ENCODE results near the gene HDAC9. TPM values are rescaled to one million over a fixed set of nuclear protein-coding genes. Genes with fewer than 3 reads are reported as not detected.

HDAC9 gene
- polyA plus RNA-seq, 2 of the 4 experiments (the other 2 are of a cell fraction): 0.05 to 0.26 TPM

GRCh38 chr7:18770822-18771221 is 275.3 kb downstream of the HDAC9 start:
- ChIA-PET POLR2A (no interaction called here), CTCF (interaction anchor here (1.4 kb wide), 1 partner anchor 77 kb away, joined by 3 read pairs; no protein-coding TSS in a partner anchor)
- 6% methylated on average over 3 of the region's 3 CpGs for WGBS (ENCODE audit: missing lambda C conversion rate)
- Histone ChIP-seq H3K9me3 (no peaks in the 10 kb centered on the region), H3K4me2 (no peak overlapping the region), H3K27ac (no peak overlapping the region), H3K4me1 (no peaks in the 10 kb centered on the region), H3K4me3 (no peak overlapping the region)
- DNase-seq (ENCODE audit: low read depth in 1 of 2, low spot score in 1 of 2): no peak
- no peak for TF ChIP-seq SMC3 (IDR thresholded peaks at IDR 0.05)
- no peak for TF ChIP-seq RNF2 (IDR thresholded peaks at IDR 0.05; ENCODE audit: borderline replicate concordance, low read depth)
- TF ChIP-seq ZNF302 (CRISPR knock-in tag; IDR thresholded peaks at IDR 0.05): no peak
- TF ChIP-seq HOXA7 (CRISPR knock-in tag; IDR thresholded peaks at IDR 0.05): no peak
- no peak for TF ChIP-seq RARB (CRISPR knock-in tag; IDR thresholded peaks at IDR 0.05)
- no peak for TF ChIP-seq HMGXB4 (CRISPR knock-in tag; IDR thresholded peaks at IDR 0.05; ENCODE audit: borderline replicate concordance)
- TF ChIP-seq JUNB (IDR thresholded peaks at IDR 0.05): no peak
- TF ChIP-seq ZC3H11A (IDR thresholded peaks at IDR 0.05): no peak
- TF ChIP-seq CEBPB (IDR thresholded peaks at IDR 0.05): no peak
- TF ChIP-seq HDAC2 (IDR thresholded peaks at IDR 0.05): no peak
- no peak for TF ChIP-seq CHD2 (IDR thresholded peaks at IDR 0.05; ENCODE audit: low read length, partially characterized antibody)
- no peak for FAIRE-seq
- no peak for ATAC-seq

DNA sequence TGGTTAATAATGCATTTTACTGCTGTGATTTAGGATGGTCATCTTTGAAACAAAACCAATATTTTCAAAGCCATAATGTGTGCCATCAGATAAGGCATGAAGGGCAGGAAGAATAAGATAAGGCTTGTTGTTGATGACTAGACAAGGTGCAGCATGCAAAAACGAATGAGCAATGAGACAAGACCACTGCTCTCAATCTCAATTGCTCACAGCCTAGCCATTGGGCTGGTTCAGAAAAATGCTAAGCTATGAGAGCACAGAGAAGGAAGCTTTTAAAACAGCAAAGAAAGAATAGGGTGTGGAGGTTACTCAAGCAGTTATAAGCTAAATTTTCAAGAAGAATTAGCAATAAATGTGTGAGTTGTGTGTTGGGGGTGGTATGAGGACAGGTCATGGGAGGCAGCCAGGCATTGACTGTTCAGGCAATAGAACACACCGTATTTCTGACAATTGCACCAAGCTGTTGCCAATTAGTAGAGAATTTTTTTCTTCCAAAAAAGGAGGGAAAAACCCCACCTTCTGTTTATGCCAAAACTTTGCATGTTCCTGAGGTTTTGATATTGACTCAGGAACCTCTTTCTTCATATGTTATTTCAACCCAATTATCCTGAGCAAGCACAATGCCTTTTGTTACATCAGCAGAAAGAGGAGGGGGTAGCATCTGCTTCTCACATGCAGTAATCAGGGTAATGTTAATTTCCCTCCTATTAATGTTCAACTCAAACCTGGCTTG is 276.5 kb downstream of the HDAC9 start:
- Histone ChIP-seq H3K9me3 (no peaks in the 10 kb centered on the region), H3K4me2 (no peak overlapping the region), H3K27ac (no peak overlapping the region), H3K4me3 (no peak overlapping the region), H3K4me1 (no peaks in the 10 kb centered on the region)
- DNase-seq (ENCODE audit: low read depth in 1 of 2, low spot score in 1 of 2) (no peak), FAIRE-seq (no peak), ATAC-seq (no peak)
- ChIA-PET CTCF (interaction anchor here (0.9 to 2.1 kb wide), 3 partner anchors 10 to 78 kb away, joined by 3 to 6 read pairs (median 3); no protein-coding TSS in a partner anchor), POLR2A (no interaction called here)
- TF ChIP-seq MAX (IDR thresholded peaks at IDR 0.05) (no peak), E2F6 (IDR thresholded peaks at IDR 0.05; ENCODE audit: borderline replicate concordance, low read depth) (no peak), ZSCAN20 (CRISPR knock-in tag; IDR thresholded peaks at IDR 0.05) (no peak), POLR2AphosphoS2 (conservative IDR thresholded peaks at IDR 0.05; ENCODE audit: low read length) (no peak), ATOH8 (CRISPR knock-in tag; IDR thresholded peaks at IDR 0.05; ENCODE audit: low read depth) (no peak), CBX2 (IDR thresholded peaks at IDR 0.05; ENCODE audit: borderline replicate concordance, low read depth) (no peak), NPAS2 (CRISPR knock-in tag; IDR thresholded peaks at IDR 0.05; ENCODE audit: borderline replicate concordance) (no peak), MYC (IDR thresholded peaks at IDR 0.05; ENCODE audit: borderline replicate concordance, low read length) (no peak), SMC3 (IDR thresholded peaks at IDR 0.05) (no peak), HDAC2 (IDR thresholded peaks at IDR 0.05) (no peak), CBX8 (IDR thresholded peaks at IDR 0.05) (no peak), NFE2L2 (conservative IDR thresholded peaks at IDR 0.05; ENCODE audit: low read length) (no peak), FOSL2 (IDR thresholded peaks at IDR 0.05) (no peak), FOSL2 (CRISPR knock-in tag; IDR thresholded peaks at IDR 0.05) (no peak), POLR2A (IDR thresholded peaks at IDR 0.05; ENCODE audit: low read length) (no peak), RARB (CRISPR knock-in tag; IDR thresholded peaks at IDR 0.05) (no peak), CHD2 (IDR thresholded peaks at IDR 0.05; ENCODE audit: low read length, partially characterized antibody) (no peak), NR3C1 (IDR thresholded peaks at IDR 0.05) (no peak)
- TF ChIP-seq, protein P1, sequence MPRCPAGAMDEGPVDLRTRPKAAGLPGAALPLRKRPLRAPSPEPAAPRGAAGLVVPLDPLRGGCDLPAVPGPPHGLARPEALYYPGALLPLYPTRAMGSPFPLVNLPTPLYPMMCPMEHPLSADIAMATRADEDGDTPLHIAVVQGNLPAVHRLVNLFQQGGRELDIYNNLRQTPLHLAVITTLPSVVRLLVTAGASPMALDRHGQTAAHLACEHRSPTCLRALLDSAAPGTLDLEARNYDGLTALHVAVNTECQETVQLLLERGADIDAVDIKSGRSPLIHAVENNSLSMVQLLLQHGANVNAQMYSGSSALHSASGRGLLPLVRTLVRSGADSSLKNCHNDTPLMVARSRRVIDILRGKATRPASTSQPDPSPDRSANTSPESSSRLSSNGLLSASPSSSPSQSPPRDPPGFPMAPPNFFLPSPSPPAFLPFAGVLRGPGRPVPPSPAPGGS (IDR thresholded peaks at IDR 0.05): no peak
- TF ChIP-seq, protein P2, sequence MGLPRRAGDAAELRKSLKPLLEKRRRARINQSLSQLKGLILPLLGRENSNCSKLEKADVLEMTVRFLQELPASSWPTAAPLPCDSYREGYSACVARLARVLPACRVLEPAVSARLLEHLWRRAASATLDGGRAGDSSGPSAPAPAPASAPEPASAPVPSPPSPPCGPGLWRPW (IDR thresholded peaks at IDR 0.05): no peak
- 11% methylated on average over 2 of the region's 2 CpGs for WGBS (ENCODE audit: missing lambda C conversion rate)
